GM18519 (cell line): ENCODE data around the gene KRTAP1-5.
"Not testable (repeated sequence)": the region's sequence is repeated elsewhere in the genome, so short reads cannot be mapped to it uniquely, and the experiment has no call there.

ENCODE experiments used
- ATAC-seq: cut with Tn5 transposase; IDR thresholded peaks from one replicate; pipeline ENCODE4 v1.9.1; 2021; ENCODE audit warnings: mild to moderate bottlenecking, moderate library complexity; ENCODE audit not compliant: unreplicated experiment, low FRiP score

KRTAP1-5 gene

DNA sequence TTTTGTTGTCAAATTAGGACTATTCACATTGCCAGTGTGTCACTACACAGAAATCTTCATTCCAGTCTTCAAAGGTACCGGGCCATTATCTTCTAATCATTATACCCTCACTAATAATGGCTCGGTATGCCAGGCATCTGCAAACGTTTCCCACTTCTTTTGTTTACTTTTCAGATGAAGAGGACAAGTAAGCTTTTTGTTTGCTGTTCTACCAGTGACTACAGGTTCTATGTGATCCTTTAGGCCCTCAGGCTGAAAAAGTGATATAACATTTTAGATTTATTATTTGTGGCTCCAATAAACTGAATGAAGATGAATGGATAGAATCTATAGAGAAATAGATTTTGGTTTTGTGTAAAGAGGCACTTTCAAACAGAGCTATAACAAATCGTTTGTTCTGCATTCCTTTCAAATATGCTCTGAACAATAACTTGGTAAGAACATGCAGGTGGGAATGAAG, 17.7 kb downstream of the KRTAP1-5 start:
- no peak for ATAC-seq

- ATAC-seq = no peak
Measured at GRCh38 chr17:41008811-41009210, 18.2 kb downstream of the KRTAP1-5 start, which contains the start of gene KRTAP3-1. Gene KRTAP3-1, minus strand, starts transcription at chr17:41009128. Its CDS starts 54 bp downstream, at chr17:41009074.

DNA sequence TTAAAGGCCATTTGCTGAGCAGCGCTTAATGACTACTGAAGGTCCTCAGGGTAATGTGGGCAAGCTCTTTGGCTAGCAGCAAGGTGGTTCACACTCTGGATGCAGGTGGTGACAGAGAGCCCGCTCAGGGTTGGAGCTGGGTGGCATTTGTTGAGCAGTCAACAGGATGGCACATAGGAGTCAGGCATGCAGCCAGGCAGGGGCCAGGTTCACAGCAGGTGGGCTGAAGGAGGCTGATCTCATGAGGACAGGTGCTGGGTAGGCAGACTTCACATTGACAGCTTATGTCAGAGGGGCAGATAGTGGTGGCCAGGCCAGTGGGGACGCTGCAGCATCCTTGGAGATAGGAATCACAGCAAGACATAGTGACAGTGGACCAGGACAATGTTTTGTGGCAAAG, 22.6 kb downstream of the KRTAP1-5 start:
- ATAC-seq = no peak

DNA sequence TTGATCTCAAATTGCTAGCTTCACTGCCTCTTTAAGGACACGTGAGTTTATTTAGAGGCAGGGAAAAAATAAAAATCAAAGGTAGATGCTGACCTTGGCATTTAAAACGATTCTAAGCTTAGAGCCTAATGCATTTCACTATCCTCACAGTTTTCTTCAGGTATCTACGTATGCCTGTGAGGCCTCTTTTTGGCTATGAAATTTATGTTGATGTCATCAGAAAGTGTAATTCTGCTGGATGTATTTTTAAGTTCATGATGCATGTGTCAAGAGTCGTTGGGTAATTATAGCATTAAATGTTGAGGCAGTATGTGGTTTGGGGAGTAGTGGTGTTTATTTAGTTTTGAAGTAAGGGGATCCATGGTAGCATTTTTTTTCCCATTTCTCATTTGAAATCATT, 23.1 kb downstream of the KRTAP1-5 start:
- no peak for ATAC-seq

DNA sequence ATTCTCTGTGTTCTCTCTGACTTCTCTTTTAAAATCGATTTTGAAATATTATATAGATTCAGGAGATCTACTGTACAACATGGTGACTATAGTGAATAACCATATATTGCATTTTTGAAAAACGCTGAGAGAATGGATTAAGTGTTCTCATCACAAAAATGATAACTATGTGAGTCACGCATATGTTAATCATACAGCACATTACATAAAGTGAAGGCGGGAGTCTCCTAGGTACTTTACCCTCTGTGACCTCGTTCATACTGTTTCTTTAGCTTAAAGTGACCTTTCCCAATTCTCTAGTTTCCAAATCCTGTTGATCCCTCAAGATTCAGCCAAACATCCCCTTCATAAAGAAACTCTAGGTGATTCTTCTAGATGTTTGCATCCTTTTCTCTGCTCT, 24.2 kb downstream of the KRTAP1-5 start:
- ATAC-seq = no peak

GRCh38 chr17:41001795-41002194, 25.2 kb downstream of the KRTAP1-5 start:
- no peak for ATAC-seq

DNA sequence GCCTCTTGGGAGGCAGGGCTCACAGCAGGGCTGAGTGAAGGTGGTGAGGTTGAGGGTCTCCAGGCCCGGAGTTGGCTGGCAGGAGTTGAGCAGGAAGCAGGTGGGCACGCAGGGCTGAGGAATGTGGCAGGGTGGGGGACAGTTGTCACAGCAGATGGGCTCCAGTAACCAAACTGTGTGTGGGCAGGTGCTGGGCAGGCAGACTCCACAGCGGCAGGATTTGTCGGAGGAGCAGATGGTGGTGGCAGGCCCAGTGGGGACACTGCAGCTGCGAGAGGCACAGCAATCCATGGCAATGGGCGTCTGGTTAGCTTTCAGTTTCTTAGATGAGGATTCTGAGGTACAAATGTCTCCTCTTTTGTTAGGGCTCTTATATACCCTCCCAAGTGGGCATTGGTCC, 27.4 kb downstream of the KRTAP1-5 start, which contains the start of gene KRTAP3-2:
Gene KRTAP3-2 (minus strand): TSS at position 344 of the 400 bp plus-strand sequence. CDS start 53 bp downstream, at position 291.
- not testable (repeated sequence) for ATAC-seq

GRCh38 chr17:40997361-40997760, 29.6 kb downstream of the KRTAP1-5 start:
- ATAC-seq = no peak

DNA sequence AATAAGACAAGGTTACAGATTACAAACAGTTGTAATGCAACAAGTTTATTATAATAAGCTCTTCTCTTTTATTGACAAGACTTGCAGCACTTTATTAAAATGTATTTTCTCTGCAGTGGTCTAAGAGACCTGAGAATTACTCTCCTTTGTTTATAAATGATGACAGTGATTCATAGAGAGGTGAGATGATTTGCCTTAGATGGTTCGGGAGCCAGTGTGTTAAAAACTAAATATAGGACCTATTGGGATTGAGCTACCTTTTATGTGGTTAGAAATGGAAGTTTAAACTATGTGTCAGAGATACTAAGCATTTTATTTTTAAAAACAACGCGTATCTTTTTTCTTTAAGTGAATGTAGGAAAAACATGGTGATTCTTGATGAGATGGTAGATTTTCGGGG, 30.2 kb downstream of the KRTAP1-5 start:
- ATAC-seq = no peak

GRCh38 chr17:40995116-40995515, 31.9 kb downstream of the KRTAP1-5 start:
- no peak for ATAC-seq

DNA sequence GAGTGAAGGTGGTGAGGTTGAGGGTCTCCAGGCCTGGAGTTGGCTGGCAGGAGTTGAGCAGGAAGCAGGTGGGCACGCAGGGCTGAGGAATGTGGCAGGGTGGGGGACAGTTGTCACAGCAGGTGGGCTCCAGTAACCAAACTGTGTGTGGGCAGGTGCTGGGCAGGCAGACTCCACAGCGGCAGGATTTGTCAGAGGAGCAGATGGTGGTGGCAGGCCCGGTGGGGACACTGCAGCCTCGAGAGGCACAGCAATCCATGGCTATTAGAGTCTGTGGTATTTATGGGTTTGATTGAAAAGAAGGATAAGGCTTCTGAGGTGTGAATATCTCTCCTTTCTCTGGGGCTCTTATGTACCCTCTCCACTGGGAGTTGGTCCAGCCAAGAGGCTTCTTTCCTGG, 33.2 kb downstream of the KRTAP1-5 start, which contains the start of gene KRTAP3-3:
Gene KRTAP3-3 (minus strand): TSS at position 326 of the 400 bp plus-strand sequence. CDS start 67 bp downstream, at position 259.
- no peak for ATAC-seq

DNA sequence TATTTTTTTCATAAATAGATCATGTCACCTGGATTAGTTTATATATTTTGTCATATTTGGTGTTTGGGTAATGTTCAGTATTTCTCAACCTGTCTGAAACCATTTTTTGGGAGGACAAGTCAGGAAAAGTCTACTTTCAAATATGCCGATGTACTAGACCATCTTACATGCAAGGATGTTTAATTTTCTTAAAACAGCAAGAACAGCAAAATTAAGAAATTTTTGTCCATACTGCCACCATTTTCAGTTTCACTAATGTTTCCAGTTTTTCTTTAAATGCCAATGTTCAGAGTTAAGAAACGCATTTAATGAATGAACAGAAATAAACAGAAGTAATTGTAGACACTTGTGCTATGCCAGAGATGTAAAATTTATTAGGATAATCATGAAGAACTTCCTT, 33.9 kb downstream of the KRTAP1-5 start:
- no peak for ATAC-seq

DNA sequence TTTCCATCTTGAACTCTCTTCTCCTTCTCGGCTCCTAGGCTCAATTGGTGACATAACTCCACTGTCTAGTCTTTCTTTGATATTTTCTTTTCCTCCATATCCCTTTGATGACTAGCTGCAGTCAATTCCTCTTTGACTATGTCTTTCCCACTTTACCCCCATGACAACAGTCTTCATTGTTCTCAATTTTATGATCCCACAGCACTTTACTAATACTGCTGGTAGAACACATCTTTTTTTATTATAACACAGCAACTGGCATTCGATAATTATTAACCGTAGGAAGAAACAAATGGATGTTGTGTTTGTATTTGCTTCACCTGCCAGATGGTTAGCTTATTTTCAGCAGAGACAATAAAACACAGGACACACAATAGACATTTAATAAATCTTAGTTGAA, 34.3 kb downstream of the KRTAP1-5 start:
- ATAC-seq = no peak

DNA sequence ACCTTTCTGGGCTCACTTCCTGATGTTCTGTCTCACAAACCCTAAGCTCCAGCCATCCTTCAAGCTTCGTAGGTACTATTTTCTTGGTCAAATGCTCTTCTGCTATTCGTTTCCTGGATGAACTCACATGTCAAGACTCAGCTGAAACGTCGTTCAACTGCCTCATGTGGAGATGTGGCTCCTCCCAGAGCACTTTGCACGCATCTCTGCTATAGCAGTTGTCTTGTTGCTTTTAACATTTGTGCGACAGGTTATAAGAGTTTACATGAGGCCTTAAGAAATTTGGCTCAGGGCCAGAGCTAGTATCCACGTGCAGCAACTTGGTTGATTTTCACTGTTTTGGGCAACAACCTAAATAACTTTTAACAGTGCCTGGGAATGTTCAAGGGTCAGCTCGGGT, 40.1 kb downstream of the KRTAP1-5 start:
- ATAC-seq = no peak

- ATAC-seq = no peak
Measured at GRCh38 chr17:40984226-40984625, 42.8 kb downstream of the KRTAP1-5 start, which contains the start of gene KRT40. Gene KRT40, minus strand, starts transcription at chr17:40984326. Its CDS starts 53 bp downstream, at chr17:40984273.

DNA sequence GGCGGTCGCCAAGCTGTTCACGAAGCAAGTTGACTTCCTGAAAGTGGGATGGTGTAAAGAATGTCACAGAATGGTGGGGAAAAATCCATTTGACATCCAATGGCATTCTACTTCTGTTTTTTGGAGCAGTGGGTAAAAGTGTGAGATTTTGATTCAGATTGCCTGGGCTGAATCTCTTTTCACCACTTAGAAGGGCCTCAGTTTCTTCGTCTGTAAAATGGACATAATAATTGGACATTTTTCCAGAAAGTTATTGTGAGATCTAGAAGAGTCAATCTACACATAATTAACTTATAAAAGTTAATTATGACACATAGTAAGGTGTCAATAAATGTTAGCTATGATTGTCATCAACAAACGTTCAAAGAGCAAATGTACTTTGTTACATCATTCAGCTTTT, 45.9 kb downstream of the KRTAP1-5 start:
- ATAC-seq = no peak

- ATAC-seq = no peak
Measured at GRCh38 chr17:40980596-40980995, 46.4 kb downstream of the KRTAP1-5 start.

GRCh38 chr17:40980117-40980516, 46.9 kb downstream of the KRTAP1-5 start:
- ATAC-seq = no peak

- ATAC-seq = no peak
Measured at GRCh38 chr17:40978575-40979151, 48.3 kb downstream of the KRTAP1-5 start.
